Suprapubic skin (tissue), 4 donors: ENCODE data around the gene FAM163B.

Source experiments
- CTCF ChIP-seq, 2 donors: fragments of 200-600 bp in 1 of 2; fragments of 450-650 bp in 1 of 2; sonication (generic) in 1 of 2; IDR thresholded peaks; one replicate each; pipeline ENCODE4 v1.5.1; 2016 to 2019; ENCODE audit warnings: antibody characterized with exemption in 2 of 2, mild to moderate bottlenecking in 1 of 2, moderate library complexity in 1 of 2
- POLR2A ChIP-seq, 2 donors: fragments of 450-650 bp; IDR thresholded peaks; one replicate each; pipeline ENCODE4 v1.6.1; 2017; ENCODE audit warnings: antibody characterized with exemption in 2 of 2, mild to moderate bottlenecking in 2 of 2, moderate library complexity in 2 of 2
- POLR2AphosphoS5 ChIP-seq, 3 donors: sonication (generic); formaldehyde crosslinking; IDR thresholded peaks; one replicate each; pipeline ENCODE4 v1.6.1; 2017; ENCODE audit warnings: antibody characterized with exemption in 3 of 3

GRCh38 chr9:133546287-133546680, 62.9 kb downstream of the FAM163B start:
- no peak for TF ChIP-seq CTCF (IDR thresholded peaks at IDR 0.05)
- no peak for TF ChIP-seq POLR2A (IDR thresholded peaks at IDR 0.05)
- TF ChIP-seq POLR2AphosphoS5 (IDR thresholded peaks at IDR 0.05) = no peak
